OCI-LY7 (cell line): Measurements from ENCODE around the gene CUL4A. TPM values are rescaled to one million over a fixed set of nuclear protein-coding genes. Genes with fewer than 3 reads are reported as not detected.
"Not testable (repeated sequence)": the region's sequence is repeated elsewhere in the genome, so short reads cannot be mapped to it uniquely, and the experiment has no call there.

Source experiments
- BruUV-seq: library from RNA; stranded (reverse); fragments of 400-500 nt; replicated peaks from 2 replicates; lab custom pipeline; 2021; lab: Mats Ljungman, UMichigan
- CTCF ChIA-PET: fragments of 300-600 bp; sonication (Branson Sonifier 250); formaldehyde crosslinking; loops from one replicate; lab custom pipeline; 2022; ENCODE audit warnings: antibody characterized with exemption; ENCODE audit not compliant: unreplicated experiment; lab: Charles Lee
- POLR2A ChIA-PET: fragments of 300-600 bp; sonication (Branson Sonifier 250); formaldehyde crosslinking; loops from one replicate; lab custom pipeline; 2022; ENCODE audit warnings: antibody characterized with exemption; lab: Charles Lee
- DNase-seq: peaks from one replicate; pipeline ENCODE4 v3.0.0-alpha.2; 2015; ENCODE audit warnings: low spot score
- H2AFZ ChIP-seq: fragments of 200-600 bp; sonication (generic), shearing (Covaris generic); 2 replicates; pipeline ENCODE4 v1.6.1; 2014; ENCODE audit warnings: mild to moderate bottlenecking, antibody characterized with exemption, low read length, moderate library complexity
- H3K27ac ChIP-seq: fragments of 200-600 bp; sonication (generic); 2 replicates; pipeline ENCODE4 v1.5.1; 2014; ENCODE audit warnings: mixed run types, low read depth, mild to moderate bottlenecking, moderate library complexity, low read length, inconsistent platforms; ENCODE audit not compliant: poor library complexity, severe bottlenecking
- H3K36me3 ChIP-seq: fragments of 200-600 bp; sonication (generic); 2 replicates; pipeline ENCODE4 v1.6.1; 2014; ENCODE audit warnings: mild to moderate bottlenecking, antibody characterized with exemption, low read length, moderate library complexity, mixed read lengths; ENCODE audit not compliant: insufficient read depth
- H3K4me1 ChIP-seq: fragments of 200-600 bp; sonication (generic); 2 replicates; pipeline ENCODE4 v1.5.1; 2014; ENCODE audit warnings: mild to moderate bottlenecking, low read length; ENCODE audit not compliant: insufficient read depth, poor library complexity, severe bottlenecking
- H3K4me2 ChIP-seq: fragments of 200-600 bp; sonication (generic); 2 replicates; pipeline ENCODE4 v1.6.1; 2014; ENCODE audit warnings: mild to moderate bottlenecking, low read length
- H3K4me3 ChIP-seq: fragments of 200-600 bp; sonication (generic); 2 replicates; pipeline ENCODE4 v1.5.1; 2014; ENCODE audit warnings: mild to moderate bottlenecking, low read depth, low read length; ENCODE audit not compliant: poor library complexity, severe bottlenecking
- H3K79me2 ChIP-seq: fragments of 200-600 bp; sonication (generic); 2 replicates; pipeline ENCODE4 v1.6.1; 2016; ENCODE audit warnings: low read depth, mild to moderate bottlenecking, low read length, moderate library complexity, mixed read lengths; ENCODE audit not compliant: insufficient read depth
- H3K9me2 ChIP-seq: fragments of 200-600 bp; sonication (generic); 2 replicates; pipeline ENCODE4 v1.6.1; 2016; ENCODE audit warnings: mild to moderate bottlenecking, low read length, mixed read lengths; ENCODE audit not compliant: insufficient read depth
- H3K9me3 ChIP-seq: fragments of 200-600 bp; sonication (generic); 2 replicates; pipeline ENCODE4 v1.6.1; 2014; ENCODE audit warnings: mild to moderate bottlenecking, mixed run types, low read length, mixed read lengths
- H4K20me1 ChIP-seq: fragments of 200-600 bp; sonication (generic); 2 replicates; pipeline ENCODE4 v1.6.1; 2014; ENCODE audit warnings: mild to moderate bottlenecking, antibody characterized with exemption, low read length, moderate library complexity, mixed read lengths; ENCODE audit not compliant: insufficient read depth
- EZH2phosphoT487 ChIP-seq: fragments of 200-600 bp; sonication (generic); IDR thresholded peaks from 2 replicates; pipeline ENCODE4 v1.6.1; 2018; ENCODE audit warnings: low read depth, borderline replicate concordance, mild to moderate bottlenecking, mixed run types, antibody characterized with exemption, low read length, moderate library complexity, mixed read lengths
- intact Hi-C: fragments of 100-400 bp; cut with micrococcal nuclease; formaldehyde crosslinking; loops from one replicate; pipeline ENCODE4 v1.10.0; 2022; ENCODE audit not compliant: unreplicated experiment
- total RNA-seq, 2 experiments: library from RNA; depleted of rRNA in 1 of 2; stranded (reverse); fragments of >200 nt in 1 of 2; shearing (Covaris generic) in 1 of 2; gene quantifications; 2 replicates each; pipeline ENCODE4 v1.2.3, GENCODE V29; 2014 to 2022
- TF ChIP-seq, protein P1 (sequence below): fragments of 200-600 bp; sonication (generic); conservative IDR thresholded peaks from 2 replicates; pipeline ENCODE4 v1.5.1; 2014; ENCODE audit warnings: mild to moderate bottlenecking, antibody characterized with exemption, low read length, moderate library complexity, mixed read lengths

CUL4A gene
- total RNA-seq, 2 experiments from 2014 or later, result 46.6 to 49.8 TPM

DNA sequence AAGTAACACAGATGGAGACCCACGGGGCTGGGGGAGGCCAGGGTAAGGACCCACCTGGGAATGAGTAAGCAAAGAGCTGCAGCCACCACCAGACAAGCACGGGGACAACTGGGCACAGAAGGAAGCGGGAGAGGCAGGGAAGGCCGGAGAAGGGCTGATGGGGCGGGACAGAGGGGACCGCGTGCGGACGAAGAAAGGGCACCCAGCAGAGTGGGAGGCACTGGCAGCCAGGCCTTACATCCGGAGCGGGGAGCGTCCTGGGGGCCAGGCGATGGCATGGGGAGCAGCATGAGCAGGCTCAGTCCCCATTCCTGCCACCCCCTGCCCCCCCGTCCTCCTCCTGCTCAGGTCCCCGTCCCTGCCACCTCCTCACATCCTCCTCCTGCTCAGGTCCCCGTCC, 48.0 kb upstream of the CUL4A start:
- Histone ChIP-seq H3K9me3 (no peaks in the 10 kb centered on the region), H3K27ac (no peak overlapping the region), H3K9me2 (no peaks in the 10 kb centered on the region), H4K20me1 (no peaks in the 10 kb centered on the region), H3K4me3 (no peak overlapping the region), H2AFZ (no peak overlapping the region), H3K79me2 (no peaks in the 10 kb centered on the region), H3K4me2 (no peak overlapping the region), H3K4me1 (no peaks in the 10 kb centered on the region), H3K36me3 (no peaks in the 10 kb centered on the region)
- DNase-seq, result no peak
- BruUV-seq, result no TSS peak
- ChIA-PET POLR2A (no interaction called here), CTCF (no interaction called here)
- intact Hi-C loops, result no loop called here
- TF ChIP-seq, protein P1, sequence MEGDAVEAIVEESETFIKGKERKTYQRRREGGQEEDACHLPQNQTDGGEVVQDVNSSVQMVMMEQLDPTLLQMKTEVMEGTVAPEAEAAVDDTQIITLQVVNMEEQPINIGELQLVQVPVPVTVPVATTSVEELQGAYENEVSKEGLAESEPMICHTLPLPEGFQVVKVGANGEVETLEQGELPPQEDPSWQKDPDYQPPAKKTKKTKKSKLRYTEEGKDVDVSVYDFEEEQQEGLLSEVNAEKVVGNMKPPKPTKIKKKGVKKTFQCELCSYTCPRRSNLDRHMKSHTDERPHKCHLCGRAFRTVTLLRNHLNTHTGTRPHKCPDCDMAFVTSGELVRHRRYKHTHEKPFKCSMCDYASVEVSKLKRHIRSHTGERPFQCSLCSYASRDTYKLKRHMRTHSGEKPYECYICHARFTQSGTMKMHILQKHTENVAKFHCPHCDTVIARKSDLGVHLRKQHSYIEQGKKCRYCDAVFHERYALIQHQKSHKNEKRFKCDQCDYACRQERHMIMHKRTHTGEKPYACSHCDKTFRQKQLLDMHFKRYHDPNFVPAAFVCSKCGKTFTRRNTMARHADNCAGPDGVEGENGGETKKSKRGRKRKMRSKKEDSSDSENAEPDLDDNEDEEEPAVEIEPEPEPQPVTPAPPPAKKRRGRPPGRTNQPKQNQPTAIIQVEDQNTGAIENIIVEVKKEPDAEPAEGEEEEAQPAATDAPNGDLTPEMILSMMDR, result no peak
- TF ChIP-seq EZH2phosphoT487, result no peak

DNA sequence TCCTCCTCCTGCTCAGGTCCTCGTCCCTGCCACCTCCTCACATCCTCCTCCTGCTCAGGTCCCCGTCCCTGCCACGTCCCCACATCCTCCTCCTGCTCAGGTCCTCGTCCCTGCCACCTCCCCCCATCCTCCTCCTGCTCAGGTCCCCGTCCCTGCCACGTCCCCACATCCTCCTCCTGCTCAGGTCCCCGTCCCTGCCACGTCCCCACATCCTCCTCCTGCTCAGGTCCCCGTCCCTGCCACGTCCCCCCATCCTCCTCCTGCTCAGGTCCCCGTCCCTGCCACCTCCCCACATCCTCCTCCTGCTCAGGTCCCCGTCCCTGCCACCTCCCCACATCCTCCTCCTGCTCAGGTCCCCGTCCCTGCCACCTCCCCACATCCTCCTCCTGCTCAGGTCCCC, 47.4 kb upstream of the CUL4A start:
- intact Hi-C loops, H3K9me3 ChIP-seq, H3K4me1 ChIP-seq, CTCF ChIA-PET, DNase-seq, H3K79me2 ChIP-seq, H3K4me2 ChIP-seq, H3K36me3 ChIP-seq, H4K20me1 ChIP-seq, POLR2A ChIA-PET, BruUV-seq, H2AFZ ChIP-seq, H3K9me2 ChIP-seq, H3K27ac ChIP-seq, H3K4me3 ChIP-seq: not testable (repeated sequence)

DNA sequence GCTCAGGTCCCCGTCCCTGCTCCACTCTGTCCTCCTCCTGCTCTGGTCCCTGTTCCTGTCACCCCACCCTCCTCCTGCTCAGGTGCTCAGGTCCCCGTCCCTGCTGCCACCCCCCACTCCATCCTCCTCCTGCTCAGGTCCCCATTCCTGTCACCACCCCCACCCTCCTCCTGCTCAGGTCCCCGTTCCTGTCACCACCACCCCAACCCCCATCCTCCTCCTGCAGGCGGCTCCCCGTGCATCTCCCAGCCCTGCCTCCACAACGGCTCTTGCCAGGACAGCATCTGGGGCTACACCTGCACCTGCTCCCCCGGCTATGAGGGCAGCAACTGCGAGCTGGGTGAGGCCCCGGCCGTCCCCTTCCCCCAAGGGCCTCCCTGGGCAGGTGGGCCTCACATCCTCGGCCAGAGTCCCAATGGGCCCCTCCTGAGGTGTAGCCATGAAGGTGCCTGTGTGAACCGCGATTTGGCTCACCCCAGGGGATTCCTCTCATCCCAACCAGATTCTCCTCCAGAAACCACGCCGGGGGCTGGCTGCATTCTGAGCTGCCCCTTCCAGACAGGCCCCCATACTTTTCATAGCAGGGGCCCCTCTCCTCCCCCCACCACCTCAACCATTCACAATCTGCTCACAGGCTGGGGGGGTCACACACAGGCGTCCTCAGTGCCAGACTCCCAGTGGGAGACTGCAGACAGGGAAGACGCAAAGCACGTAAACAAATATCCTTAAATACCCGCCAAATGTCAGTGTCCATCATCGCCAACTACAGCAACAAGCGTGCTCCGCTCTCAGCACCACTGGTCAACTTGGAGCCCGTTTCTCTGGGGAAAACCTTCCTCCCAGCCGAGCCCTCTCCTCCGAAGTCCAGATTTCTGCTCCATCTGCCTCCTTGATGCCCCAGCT, 46.4 kb upstream of the CUL4A start:
- no peaks in the 10 kb centered on the region for H3K36me3 ChIP-seq
- H3K27ac ChIP-seq, result no peak overlapping the region
- DNase-seq, result no peak
- POLR2A ChIA-PET, result no interaction called here
- H3K79me2 ChIP-seq, result no peaks in the 10 kb centered on the region
- H3K4me2 ChIP-seq, result no peak overlapping the region
- no peaks in the 10 kb centered on the region for H3K4me1 ChIP-seq
- no peaks in the 10 kb centered on the region for H4K20me1 ChIP-seq
- CTCF ChIA-PET, result no interaction called here
- no peaks in the 10 kb centered on the region for H3K9me2 ChIP-seq
- no peak overlapping the region for H2AFZ ChIP-seq
- no peaks in the 10 kb centered on the region for H3K9me3 ChIP-seq
- TF ChIP-seq, protein P1, result no peak
- TF ChIP-seq EZH2phosphoT487, result no peak
- no TSS peak for BruUV-seq
- H3K4me3 ChIP-seq, result no peak overlapping the region
- intact Hi-C loops, result no loop called here
